ENCODE results near the gene GZMB.
"Not testable (repeated sequence)": the region's sequence is repeated elsewhere in the genome, so short reads cannot be mapped to it uniquely, and the experiment has no call there.

The GZMB gene, protein sequence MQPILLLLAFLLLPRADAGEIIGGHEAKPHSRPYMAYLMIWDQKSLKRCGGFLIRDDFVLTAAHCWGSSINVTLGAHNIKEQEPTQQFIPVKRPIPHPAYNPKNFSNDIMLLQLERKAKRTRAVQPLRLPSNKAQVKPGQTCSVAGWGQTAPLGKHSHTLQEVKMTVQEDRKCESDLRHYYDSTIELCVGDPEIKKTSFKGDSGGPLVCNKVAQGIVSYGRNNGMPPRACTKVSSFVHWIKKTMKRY

DNA sequence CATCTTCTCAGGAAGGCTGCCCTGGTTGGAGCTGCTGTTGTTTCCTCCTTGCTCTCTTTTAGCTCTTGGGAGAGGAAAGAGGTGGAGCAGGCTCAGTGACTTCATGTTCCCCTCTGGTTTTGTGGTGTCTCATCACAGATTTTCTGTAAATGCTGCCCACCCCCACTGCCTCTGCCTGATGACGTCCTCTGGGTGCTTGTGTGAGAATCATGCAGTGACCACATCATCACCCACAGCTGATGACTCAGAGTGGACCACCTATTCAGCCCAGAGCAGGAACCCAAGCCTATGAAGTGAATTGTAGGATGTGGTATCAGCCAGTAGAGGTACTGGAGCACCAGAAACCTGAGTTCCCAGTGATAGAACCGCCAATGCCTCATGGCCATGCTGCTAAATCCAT is at the start of gene GZMB:
Gene GZMB (minus strand): TSS at position 33 of the 400 bp plus-strand sequence. CDS start 30 bp downstream, at position 3.
- DNase-seq, result peak; percentile 14

DNA sequence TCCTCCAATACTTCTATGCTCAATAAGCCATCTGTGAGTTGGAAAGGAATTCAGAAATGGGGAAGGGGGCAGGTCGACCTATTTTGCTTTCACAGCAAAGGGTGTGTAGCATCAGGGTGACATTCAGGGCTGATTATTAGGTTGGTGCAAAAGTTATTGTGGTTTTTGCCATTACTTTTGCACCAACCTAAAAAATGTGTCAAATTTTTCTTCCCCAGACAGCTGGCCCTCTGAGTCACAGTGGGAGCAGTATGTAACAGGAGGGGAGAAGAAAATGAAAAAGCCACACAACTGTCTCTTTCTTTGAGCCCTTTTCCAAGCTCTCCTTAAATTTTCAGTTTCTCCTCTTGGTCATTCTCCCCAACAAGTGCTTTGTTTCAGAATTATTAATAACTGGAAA is 47.1 kb upstream of the GZMB start:
- no peak for DNase-seq

DNA sequence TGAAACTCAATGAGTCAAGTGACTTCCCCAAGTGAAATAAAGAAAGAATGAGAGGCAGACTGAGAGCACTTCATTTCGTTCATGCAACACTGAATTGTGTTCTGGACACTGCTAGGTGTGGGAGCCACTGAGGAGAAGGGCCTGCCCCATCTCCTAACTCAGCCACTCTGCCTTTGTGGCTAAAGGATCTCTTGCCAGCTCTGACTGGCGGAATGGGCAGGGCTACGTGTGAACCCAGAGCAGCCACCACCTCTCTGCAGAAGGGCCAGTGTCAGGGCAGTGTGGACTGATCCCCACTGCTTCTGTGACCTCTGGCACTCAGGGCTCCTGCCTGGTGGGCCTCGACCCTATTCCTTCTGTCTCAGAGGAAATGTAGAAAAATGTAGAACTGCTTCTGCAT is 46.5 kb upstream of the GZMB start:
- DNase-seq, result no peak

DNA sequence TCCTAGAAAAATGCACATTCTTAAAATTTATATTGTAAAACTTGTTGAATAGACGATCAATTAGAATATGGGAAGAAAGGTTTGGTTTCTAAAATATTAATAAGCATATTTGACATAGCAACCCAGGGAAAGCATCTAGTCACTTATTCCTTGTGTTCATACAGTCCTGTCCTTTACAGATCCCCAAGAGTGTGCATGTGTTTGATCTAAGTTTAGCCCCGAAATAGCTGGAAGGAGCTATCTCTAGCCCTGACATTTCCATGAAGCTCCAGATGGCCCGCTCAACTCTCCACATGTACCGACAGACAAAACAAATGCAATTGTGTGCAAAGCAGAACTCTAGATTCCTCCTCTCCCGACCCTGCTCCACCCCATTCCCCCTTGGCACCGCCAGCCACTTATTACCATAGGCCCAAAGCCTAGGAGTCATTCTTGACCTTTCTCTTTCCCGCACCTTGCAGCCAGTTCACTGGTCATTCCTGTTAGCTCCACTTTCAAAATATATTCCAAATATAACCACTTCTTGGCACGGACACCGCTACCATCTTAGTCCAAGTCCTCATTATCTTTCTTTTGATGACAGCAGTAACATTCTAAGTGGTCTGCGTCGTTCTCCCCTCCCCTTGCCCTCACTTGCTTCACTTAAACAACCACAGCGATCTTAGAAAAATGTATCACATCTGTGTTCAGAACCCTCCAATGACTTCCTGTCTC is 45.4 kb upstream of the GZMB start:
- peak; percentile 44 for DNase-seq

DNA sequence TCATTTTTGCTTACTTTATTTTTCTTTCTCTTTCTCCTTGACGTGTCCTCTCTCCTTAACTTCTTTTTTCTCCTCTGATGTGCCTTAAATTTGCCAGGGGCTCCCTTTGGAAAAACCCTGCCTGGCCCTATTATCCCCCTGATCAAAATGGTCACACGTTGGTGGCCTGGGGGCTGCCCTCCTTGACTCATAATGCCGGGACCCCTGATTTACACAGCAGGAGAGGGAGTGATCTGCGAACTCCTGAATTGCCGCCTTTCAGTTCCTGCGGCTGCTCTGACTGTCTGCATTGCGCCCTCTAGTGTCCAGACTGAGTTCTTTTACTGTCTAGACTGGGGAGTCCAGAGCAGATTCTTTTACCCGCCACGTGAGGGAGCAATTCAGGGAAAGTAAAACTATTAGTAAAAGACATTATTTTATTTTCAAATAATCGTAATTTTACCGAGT is 44.8 kb upstream of the GZMB start:
- DNase-seq, result peak; percentile 96

DNA sequence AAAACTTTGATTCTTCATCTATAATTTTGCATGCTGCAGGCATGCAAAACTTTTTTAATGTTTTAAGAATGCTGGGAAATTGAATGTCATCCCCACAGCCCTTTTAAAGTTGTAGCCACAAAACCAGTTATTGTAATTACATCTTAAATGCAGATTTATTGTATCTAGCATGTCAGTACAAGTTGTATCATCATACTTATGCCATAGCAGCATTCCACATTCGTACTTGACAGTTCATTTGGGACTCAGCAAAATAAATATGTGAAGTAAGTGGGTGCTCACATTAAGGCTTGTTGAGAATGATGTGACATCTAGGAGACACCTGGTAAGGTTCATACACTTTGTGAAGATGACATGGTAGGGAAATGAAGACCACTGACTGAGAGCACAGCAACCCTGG is 44.0 kb upstream of the GZMB start:
- no peak for DNase-seq

DNA sequence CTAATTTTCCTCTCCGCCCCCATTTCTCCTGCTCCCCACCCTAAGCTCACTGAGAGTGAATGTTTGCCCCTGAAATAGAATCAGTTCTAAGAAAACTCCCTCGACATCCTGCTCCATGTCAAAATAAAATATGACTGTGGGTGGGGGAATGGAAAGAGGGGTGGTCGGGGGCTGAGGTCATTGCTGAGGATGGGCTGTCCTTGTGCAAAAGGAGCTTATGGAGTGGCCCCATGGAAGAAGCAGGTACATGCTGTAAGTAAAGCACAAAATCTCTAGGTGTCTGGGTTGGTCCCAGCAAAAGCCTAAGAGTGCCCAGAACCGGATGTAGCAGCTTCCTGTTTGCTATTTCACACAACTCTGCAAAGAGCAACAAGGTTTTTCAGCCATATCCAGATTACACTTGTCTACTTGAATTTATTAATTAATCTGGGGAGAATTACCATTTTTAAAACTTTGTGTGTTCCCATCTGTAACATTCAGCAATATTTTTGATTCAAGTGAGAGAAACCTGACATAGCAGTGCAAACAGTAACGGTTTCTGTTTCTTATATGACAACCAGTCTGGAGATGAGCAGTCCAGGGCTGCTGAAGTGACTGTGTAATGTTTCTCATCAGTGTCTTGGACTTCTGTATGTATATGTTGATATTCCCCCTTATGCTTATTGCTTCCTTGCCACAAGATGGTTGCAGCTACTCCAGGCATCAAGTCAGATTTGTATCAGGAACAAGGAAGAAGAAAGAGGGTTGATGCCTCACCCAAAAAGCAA is 40.4 kb upstream of the GZMB start:
- peak; percentile 66 for DNase-seq

DNA sequence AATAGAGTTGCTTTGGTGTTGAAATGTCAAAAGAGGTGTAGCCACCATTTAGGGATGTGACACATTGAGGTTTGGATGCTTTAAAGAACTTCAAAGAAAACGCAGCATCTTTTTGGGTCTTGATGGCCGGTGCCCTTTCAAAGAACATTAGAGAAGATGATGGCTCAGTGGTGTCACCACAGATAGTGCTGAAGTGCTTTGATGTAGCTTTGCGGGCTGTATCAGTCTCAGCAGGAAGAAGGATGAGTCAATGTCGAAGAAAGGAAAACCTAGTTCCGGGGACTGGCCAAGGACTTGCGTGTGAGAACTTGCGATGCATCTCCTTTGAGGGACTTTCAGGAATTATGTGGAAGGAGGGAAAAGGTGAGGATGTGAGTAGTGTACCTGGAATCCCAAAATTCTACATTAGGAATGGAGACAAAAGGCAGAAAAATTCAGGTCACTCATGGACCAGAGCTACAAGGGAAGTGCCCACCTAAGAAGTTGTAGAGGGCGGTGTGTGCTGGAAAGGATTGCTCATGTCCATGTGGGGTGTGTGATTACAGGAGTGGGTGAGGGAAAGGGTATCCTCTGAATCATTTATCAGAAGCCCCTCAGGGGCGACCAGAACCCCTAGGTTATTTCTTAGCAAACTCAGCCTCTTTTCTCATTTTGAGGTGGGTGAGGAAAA is 39.7 kb upstream of the GZMB start:
- peak; percentile 61 for DNase-seq

DNA sequence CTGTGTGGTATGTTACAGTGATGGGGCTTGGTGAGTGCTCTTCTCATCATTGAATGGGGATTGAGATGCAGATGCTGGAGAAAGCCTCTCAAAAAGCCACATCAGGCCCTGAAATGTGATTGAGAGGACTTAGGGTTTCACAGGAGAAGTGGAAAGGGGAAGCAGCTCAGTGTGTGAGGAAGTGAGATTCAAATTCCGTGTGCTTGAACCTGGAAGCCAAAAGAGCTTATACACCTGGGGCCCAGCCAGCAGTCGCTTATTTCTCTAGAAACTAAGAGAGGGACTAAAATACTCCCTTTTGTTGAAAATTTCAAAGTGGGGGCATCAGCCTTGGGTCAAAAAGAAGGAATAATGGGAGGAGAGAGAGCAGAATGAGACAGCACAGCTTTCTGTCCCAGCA is 39.1 kb upstream of the GZMB start:
- peak; percentile 41 for DNase-seq

DNA sequence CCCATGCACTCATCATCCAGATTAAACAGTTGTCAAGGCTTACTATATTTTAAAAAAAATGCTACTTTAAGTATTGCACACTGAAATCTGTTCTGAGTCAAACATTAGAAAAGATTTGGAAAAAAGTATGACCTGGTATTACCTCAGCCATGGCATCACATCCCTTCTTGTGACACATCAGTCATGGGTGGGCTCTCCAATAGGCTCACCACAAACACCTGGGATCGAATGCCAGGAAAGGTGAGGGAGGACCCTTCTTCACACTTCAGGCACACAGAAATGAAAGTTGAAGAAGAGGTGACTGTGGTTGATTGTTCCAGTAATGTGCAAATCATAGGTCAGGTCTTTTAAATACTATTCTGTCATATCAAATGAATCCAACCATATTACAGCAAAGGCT is 36.6 kb upstream of the GZMB start:
- DNase-seq, result no peak

DNA sequence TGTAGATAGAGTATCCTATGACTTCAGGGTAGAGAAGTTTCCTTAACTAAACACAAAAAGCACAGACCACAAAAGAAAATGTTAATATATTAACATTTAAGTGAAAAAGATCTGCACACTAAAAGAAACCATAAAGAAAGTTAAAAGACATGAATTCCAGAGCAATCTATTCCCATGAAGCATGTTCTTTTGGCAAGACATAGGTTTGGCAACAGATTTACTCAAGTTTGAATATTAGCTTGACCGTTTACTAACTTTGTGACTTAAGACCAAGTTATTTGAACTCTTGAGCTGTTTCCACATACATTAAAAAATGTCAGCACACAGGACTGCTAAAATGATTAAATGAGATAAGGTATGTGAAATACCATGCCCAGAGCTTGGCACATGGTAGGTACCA is 35.7 kb upstream of the GZMB start:
- no peak for DNase-seq

DNA sequence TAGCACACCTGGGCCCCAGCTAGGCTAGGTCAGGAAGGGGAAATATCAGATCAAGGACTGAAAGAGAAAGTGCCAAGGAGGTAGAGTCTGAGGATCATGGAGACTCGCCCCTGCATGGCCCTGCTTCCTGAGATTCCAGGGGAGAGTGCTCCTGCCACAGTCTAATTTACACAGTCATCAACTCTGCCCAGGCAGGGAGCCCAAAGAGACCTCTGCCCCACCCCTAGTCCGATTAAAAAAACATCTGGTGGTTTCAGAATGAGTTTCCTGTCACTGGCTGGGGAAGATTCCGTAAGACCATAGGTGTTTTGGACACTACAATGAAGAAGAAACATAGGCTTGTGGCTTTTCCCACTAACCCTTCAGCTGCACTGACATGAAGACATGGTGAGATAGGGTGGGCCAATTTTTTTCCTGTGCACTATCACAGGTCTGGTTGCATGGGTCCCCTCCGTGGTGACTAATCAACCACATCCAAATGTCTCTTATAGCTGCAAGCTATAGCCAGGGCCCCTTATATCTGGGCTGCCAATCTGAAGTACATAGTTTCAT is 31.5 kb upstream of the GZMB start:
- DNase-seq, result peak; percentile 93

DNA sequence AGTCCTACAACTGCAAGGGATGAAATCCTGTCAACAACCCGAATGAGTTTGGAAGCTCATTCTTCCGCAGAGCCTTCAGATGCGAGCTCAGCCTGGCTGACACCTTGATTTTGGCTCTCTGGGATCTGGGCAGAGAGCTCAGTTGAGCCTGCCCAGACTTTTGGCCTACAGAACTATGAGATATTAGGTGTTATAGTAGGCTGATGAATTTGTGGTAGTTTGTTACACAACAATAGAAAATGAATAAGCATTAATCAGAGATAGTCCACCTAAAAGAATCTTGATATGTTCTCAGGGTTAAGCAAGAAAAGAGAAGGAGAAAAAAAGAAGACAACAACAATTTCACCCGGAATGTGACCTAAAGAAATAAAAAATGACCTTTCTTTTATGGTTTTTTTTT is 30.4 kb upstream of the GZMB start:
- DNase-seq, result peak; percentile 14

DNA sequence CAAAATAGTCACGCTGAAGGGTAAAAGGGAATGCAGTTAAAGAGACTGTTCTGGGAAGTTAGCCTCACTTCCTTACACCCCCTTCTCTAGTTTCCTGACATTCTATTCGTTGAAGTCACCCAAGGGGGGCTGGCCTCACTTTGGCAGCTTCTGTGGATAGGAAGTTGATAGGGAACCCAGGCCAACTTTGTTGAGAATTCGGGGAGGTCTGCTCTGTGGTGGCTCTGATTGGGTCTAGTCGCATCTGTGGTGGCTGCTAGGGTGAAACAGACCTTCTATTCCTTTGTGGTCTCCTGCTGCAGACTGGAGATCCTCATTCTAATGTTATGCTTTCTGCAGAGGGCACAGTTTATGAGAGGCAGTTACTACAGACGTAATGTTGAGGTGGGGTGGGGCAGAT is 28.8 kb upstream of the GZMB start:
- peak; percentile 88 for DNase-seq

DNA sequence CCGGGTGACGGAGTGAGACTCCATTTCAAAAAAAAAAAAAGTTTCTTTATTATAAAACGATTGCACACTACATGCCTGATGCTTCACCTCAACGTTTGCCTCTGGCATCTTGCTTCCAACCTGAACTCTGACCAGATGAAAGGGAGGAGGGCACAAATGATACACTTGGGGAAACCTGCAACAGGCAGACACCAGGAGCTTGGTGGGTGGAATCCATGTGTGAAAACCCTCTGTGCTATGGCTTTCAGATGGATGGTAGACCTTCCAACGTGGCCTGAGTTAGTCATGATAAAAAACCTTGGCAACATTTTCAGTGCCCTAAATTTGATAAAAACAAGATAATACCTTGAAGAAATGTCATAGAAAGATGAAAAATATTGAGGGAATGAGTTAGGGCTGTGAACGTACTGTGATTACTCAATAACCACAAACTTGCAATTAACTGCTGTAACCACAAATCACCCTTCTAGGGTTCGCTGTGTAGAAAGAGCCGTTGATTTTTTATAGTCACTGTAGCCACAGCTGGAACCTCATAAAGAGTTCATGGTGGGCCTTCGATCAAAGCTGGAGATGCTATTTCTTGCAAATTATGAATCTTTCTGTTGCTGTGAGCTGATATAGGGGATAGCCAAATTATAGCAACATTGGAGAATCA is 26.1 kb upstream of the GZMB start:
- peak; percentile 82 for DNase-seq

DNA sequence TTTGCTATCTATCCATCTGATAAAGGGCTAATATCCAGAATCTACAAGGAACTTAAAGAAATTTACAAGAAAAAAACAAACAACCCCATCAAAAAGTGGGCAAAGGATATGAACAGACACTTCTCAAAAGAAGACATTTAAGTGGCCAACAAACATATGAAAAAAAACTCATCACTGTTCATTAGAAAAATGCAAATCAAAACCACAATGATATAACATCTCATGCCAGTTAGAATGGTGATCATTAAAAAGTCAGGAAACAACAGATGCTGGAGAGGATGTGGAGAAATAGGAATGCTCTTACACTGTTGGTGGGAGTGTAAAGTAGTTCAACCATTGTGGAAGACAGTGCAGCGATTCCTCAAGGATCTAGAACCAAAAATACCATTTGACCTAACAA is 14.4 kb upstream of the GZMB start:
- DNase-seq, result not testable (repeated sequence)

DNA sequence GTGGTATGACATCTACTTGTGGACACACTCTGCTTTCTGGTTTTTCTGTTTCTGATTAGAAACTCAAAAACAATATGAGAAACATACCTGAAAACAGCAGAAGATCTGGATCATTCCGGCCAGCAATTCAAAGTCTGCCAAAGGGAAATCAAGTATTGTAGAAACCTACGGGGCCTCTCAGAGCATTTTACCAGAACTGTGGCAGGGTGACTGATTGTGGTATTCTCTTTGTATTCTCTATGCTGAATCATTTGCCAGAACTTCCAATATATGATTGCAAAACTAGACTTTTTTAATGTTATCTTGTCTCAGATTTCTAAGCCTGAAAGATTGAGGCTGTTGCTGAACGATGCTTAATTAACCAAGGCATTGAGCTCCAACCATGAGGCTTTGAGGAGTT is 5.9 kb upstream of the GZMB start:
- no peak for DNase-seq

DNA sequence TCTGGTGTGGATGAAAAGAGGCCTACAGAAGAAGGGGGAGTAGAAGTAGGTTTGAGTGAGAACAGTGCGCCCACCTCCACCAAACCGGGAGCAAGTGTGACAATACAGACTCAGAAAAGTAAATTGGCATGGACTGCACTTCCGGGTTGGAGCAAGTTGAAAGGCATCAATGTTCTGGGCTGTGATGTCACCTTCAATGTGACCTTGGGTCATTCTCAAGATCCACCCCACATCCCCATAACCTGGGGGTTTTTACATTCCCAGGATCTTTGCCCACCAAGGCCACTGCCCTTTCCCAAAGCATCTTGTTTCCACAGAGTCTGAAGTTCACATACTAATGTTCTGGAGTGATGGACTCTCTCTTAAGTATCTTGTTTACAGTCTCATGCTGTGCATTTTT is 5.3 kb upstream of the GZMB start:
- no peak for DNase-seq

DNA sequence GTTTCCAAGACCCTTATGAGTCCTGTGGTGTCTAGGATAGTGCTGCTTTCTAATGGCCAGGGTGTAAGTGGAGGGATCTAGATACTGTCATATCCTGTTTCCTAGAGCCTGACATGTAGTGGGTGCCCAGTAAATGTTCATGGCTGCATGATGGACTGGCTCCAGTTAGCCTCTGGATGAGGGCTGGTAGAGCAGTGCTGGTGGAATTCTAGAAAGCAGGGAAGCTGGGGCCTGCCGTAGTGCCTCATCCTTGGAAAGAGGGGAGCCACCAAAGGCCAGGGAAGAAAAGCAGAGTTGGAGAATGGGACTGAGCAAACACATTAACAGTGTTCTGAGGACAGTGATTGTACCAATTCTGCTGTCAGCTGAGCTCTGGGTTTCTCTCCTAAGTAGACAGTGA is 637 bp downstream of the GZMB start:
- no peak for DNase-seq

DNA sequence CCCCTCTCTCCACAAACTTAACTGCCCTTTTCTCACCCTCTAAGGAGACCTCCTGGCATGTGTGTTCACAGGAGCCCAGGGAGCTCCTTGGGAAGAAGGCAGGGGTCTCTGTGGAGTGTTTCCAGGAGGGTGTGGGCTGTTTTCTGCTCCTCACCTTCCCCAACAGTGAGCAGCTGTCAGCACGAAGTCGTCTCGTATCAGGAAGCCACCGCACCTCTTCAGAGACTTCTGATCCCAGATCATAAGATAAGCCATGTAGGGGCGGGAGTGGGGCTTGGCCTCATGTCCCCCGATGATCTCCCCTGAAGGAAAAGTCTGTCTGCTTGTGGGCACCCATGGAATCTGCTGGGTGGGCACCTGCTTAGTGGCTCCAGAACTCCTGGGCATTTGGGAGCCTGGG is 1.2 kb downstream of the GZMB start:
- DNase-seq, result no peak

DNA sequence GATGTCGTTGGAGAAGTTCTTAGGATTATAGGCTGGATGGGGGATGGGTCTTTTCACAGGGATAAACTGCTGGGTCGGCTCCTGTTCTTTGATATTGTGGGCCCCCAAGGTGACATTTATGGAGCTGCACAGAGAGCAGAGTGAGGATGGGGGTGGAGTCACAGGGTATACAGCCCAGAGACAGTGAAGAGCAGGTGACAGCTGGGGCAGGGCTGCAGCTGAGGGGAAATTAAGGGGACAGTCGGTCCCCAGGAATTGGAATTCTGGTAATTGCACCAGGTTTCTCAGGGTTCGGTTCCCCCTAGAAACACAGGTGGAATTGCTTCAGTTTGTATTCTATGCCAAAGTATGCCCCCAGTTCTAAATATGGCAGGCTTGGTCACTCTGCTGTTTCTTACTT is 1.7 kb downstream of the GZMB start:
- no peak for DNase-seq

DNA sequence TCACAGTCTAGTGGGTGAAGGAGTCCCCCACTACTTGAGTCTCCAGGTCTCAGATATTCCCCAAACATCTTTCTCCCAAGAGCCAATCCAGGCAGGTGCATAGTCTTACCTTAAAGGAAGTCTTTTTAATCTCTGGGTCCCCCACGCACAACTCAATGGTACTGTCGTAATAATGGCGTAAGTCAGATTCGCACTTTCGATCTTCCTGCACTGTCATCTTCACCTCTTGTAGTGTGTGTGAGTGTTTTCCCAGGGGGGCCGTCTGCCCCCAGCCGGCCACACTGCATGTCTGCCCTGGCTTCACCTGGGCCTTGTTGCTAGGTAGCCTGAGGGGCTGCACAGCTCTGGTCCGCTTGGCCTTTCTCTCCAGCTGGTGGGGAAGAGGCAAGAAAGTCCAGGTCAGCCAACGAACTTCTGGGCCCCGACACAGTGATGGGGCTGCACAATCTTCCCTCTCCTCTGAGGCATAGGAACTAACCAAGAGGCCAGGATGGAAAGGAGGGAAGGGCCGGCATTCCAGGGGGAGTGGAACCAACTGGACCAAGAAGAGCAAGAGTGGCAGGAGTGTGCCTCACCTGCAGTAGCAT is 2.1 kb downstream of the GZMB start:
- DNase-seq, result no peak

Data from hematopoietic multipotent progenitor cell treated with erythropoietin and hydrocortisone succinate and interleukin-3 and kit ligand, for 4 days (in vitro differentiated cells).